Aorta (tissue), 5 donors: ENCODE data around the gene AP5Z1. TPM values are rescaled to one million over a fixed set of nuclear protein-coding genes. Genes with fewer than 3 reads are reported as not detected.

Experiments used
- ATAC-seq: fragments of 200-7000 bp; cut with Tn5 transposase; one replicate; pipeline ENCODE4 v1.9.1; 2022; ENCODE audit warnings: moderate library complexity; ENCODE audit not compliant: low FRiP score
- DNase-seq, 2 donors: peaks; one replicate each; pipeline ENCODE4 v3.0.0-alpha.2; 2020
- H3K27ac ChIP-seq, 2 donors: one replicate each; pipeline ENCODE4 v1.5.1; 2013; ENCODE audit warnings: low read length in 2 of 2, mild to moderate bottlenecking in 2 of 2, moderate library complexity in 2 of 2, control low read depth in 1 of 2, inconsistent platforms in 1 of 2, low read depth in 1 of 2
- H3K27me3 ChIP-seq, 2 donors: one replicate each; pipeline ENCODE4 v1.6.1; 2013; ENCODE audit warnings: control low read depth in 1 of 2, low read length in 1 of 2, mild to moderate bottlenecking in 1 of 2, moderate library complexity in 1 of 2; ENCODE audit not compliant: insufficient read depth in 2 of 2, control insufficient read depth in 1 of 2
- H3K36me3 ChIP-seq, 2 donors: one replicate each; pipeline ENCODE4 v1.6.1; 2013; ENCODE audit warnings: control low read depth in 1 of 2, low read length in 1 of 2, mild to moderate bottlenecking in 1 of 2; ENCODE audit not compliant: insufficient read depth in 2 of 2, control insufficient read depth in 1 of 2
- H3K4me1 ChIP-seq, 2 donors: one replicate each; pipeline ENCODE4 v1.6.1; 2013; ENCODE audit warnings: low read length in 2 of 2, control low read depth in 1 of 2, mild to moderate bottlenecking in 1 of 2, moderate library complexity in 1 of 2; ENCODE audit not compliant: insufficient read depth in 2 of 2, control insufficient read depth in 1 of 2
- H3K4me3 ChIP-seq, 2 donors: one replicate each; pipeline ENCODE4 v1.5.1; 2013; ENCODE audit warnings: low read length in 2 of 2, control low read depth in 1 of 2, mild to moderate bottlenecking in 1 of 2
- H3K9me3 ChIP-seq: one replicate; pipeline ENCODE4 v1.6.1; 2013; ENCODE audit warnings: mild to moderate bottlenecking, low read length; ENCODE audit not compliant: control insufficient read depth
- WGBS, 2 donors: extraction: QIAGEN DNeasy Blood & Tissue Kit; methylation state at CpG; one replicate each; pipeline ENCODE4 v1.1.7; 2013; 5-methylcytosine and 5-hydroxymethylcytosine counted together
- intact Hi-C, 2 donors: fragments of 100-400 bp; cut with DNase I; formaldehyde crosslinking; loops; one replicate each; pipeline versions ENCODE4 v1.14.2 to v1.15.0; 2022
- polyA plus RNA-seq, 2 donors: library from polyadenylated mRNA; stranded (reverse); fragments of 200-250 nt; gene quantifications; one replicate each; pipeline ENCODE4 v1.2.3, GENCODE V29; 2013
- total RNA-seq, 2 donors: library from RNA; stranded (reverse); fragmentation: NEBNext Ultra II Directional; extraction: Animal tissue kit (Norgen Biotek cat#: 25700); gene quantifications; one replicate each; pipeline ENCODE4 v1.2.1, GENCODE V29; 2021
- donor health status: healthy with polysubstance abuse.
- donor health status: Bipolar disorder and iron deficiency.
- donor health status: DM: no; HTN: no; CAD: no.
- donor health status: DM: no; HTN: no; CAD: no.
- donor health status: DM: yes; HTN: yes; CAD: no.

Gene AP5Z1
- total and polyA plus RNA-seq, 4 donors = 12.5 to 99.9 (median 38.0) TPM

GRCh38 chr7:4787947-4788626, 12.7 kb downstream of the AP5Z1 start:
- no peaks in the 10 kb centered on the region for H3K4me1 ChIP-seq
- ATAC-seq = no peak
- no peaks in the 10 kb centered on the region for H3K9me3 ChIP-seq
- H3K27me3 ChIP-seq = no peaks in the 10 kb centered on the region
- intact Hi-C loops = no loop called here
- no peak overlapping the region for H3K27ac ChIP-seq
- 84 to 87% methylated on average over 23 of the region's 23 CpGs for WGBS, 2 donors
- no peak overlapping the region for H3K4me3 ChIP-seq
- H3K36me3 ChIP-seq = peaks cover 0 to 14% of the 10 kb centered on the region in 2 donors
- DNase-seq = no peak

- H3K4me1 ChIP-seq = no peaks in the 10 kb centered on the region
- no peak overlapping the region for H3K4me3 ChIP-seq
- WGBS, 2 donors = 89 to 91% methylated on average over 25 to 27 of the region's 27 CpGs
- DNase-seq = no peak
- no peaks in the 10 kb centered on the region for H3K9me3 ChIP-seq
- intact Hi-C loops = no loop called here
- no peak overlapping the region for H3K27ac ChIP-seq
- no peak for ATAC-seq
- peaks cover 0 to 14% of the 10 kb centered on the region in 2 donors for H3K36me3 ChIP-seq
- no peaks in the 10 kb centered on the region for H3K27me3 ChIP-seq
Measured at GRCh38 chr7:4788627-4789189, 13.3 kb downstream of the AP5Z1 start.

- Histone ChIP-seq H3K27me3 (no peaks in the 10 kb centered on the region), H3K4me3 (no peak overlapping the region), H3K9me3 (no peaks in the 10 kb centered on the region), H3K27ac (no peak overlapping the region), H3K4me1 (no peaks in the 10 kb centered on the region), H3K36me3 (peaks cover 0 to 14% of the 10 kb centered on the region in 2 donors)
- DNase-seq = no peak
- intact Hi-C loops = no loop called here
- ATAC-seq = no peak
- 86 to 88% methylated on average over 22 to 26 of the region's 26 CpGs for WGBS, 2 donors
Measured at GRCh38 chr7:4789194-4790077, 14.0 kb downstream of the AP5Z1 start.

GRCh38 chr7:4790078-4790465, 14.6 kb downstream of the AP5Z1 start:
- Histone ChIP-seq H3K36me3 (peaks cover 0 to 14% of the 10 kb centered on the region in 2 donors), H3K9me3 (no peaks in the 10 kb centered on the region), H3K4me1 (no peaks in the 10 kb centered on the region), H3K27ac (no peak overlapping the region), H3K4me3 (no peak overlapping the region), H3K27me3 (no peaks in the 10 kb centered on the region)
- WGBS, 2 donors = 73 to 85% methylated on average over 9 of the region's 9 CpGs
- intact Hi-C loops = no loop called here
- ATAC-seq = no peak
- no peak for DNase-seq

- Histone ChIP-seq H3K4me1 (no peaks in the 10 kb centered on the region), H3K27me3 (no peaks in the 10 kb centered on the region), H3K4me3 (no peak overlapping the region), H3K9me3 (no peaks in the 10 kb centered on the region), H3K36me3 (peaks cover 0 to 14% of the 10 kb centered on the region in 2 donors), H3K27ac (no peak overlapping the region)
- no peak for ATAC-seq
- intact Hi-C loops = no loop called here
- no peak for DNase-seq
- 93 to 95% methylated on average over 19 to 24 of the region's 24 CpGs for WGBS, 2 donors
Measured at GRCh38 chr7:4790516-4790991, 15.1 kb downstream of the AP5Z1 start.

GRCh38 chr7:4791101-4791737, 15.8 kb downstream of the AP5Z1 start:
- intact Hi-C loops = no loop called here
- Histone ChIP-seq H3K4me1 (no peaks in the 10 kb centered on the region), H3K36me3 (peaks cover 0 to 14% of the 10 kb centered on the region in 2 donors), H3K4me3 (no peak overlapping the region), H3K27me3 (no peaks in the 10 kb centered on the region), H3K27ac (no peak overlapping the region), H3K9me3 (no peaks in the 10 kb centered on the region)
- no peak for ATAC-seq
- DNase-seq = no peak
- 92 to 93% methylated on average over 25 of the region's 25 CpGs for WGBS, 2 donors

- peaks cover 0 to 12% of the 10 kb centered on the region in 2 donors for H3K36me3 ChIP-seq
- H3K4me3 ChIP-seq = no peak overlapping the region
- DNase-seq (peak; percentile 78 to 91), ATAC-seq (peak; percentile 88)
- no peaks in the 10 kb centered on the region for H3K4me1 ChIP-seq
- WGBS, 2 donors = 66 to 74% methylated on average over 41 to 50 of the region's 50 CpGs
- no peak overlapping the region for H3K27ac ChIP-seq
- H3K9me3 ChIP-seq = no peaks in the 10 kb centered on the region
- intact Hi-C loops = no loop called here
- H3K27me3 ChIP-seq = no peaks in the 10 kb centered on the region
Measured at GRCh38 chr7:4791738-4792536, 16.5 kb downstream of the AP5Z1 start.
